Posterior cingulate gyrus (tissue), 11 donors: ENCODE data around the gene HIP1.
"Not testable (repeated sequence)": the region's sequence is repeated elsewhere in the genome, so short reads cannot be mapped to it uniquely, and the experiment has no call there.

Experiments
- DNase-seq, 10 donors: peaks; one replicate each; pipeline versions ENCODE4 v3.0.0 to v3.0.0-alpha.2; 2020 to 2021; ENCODE audit warnings: mixed read lengths in 3 of 10
- intact Hi-C: fragments of 100-400 bp; cut with DNase I; formaldehyde crosslinking; loops from one replicate; pipeline ENCODE4 v1.15.1; 2023

The HIP1 gene

DNA sequence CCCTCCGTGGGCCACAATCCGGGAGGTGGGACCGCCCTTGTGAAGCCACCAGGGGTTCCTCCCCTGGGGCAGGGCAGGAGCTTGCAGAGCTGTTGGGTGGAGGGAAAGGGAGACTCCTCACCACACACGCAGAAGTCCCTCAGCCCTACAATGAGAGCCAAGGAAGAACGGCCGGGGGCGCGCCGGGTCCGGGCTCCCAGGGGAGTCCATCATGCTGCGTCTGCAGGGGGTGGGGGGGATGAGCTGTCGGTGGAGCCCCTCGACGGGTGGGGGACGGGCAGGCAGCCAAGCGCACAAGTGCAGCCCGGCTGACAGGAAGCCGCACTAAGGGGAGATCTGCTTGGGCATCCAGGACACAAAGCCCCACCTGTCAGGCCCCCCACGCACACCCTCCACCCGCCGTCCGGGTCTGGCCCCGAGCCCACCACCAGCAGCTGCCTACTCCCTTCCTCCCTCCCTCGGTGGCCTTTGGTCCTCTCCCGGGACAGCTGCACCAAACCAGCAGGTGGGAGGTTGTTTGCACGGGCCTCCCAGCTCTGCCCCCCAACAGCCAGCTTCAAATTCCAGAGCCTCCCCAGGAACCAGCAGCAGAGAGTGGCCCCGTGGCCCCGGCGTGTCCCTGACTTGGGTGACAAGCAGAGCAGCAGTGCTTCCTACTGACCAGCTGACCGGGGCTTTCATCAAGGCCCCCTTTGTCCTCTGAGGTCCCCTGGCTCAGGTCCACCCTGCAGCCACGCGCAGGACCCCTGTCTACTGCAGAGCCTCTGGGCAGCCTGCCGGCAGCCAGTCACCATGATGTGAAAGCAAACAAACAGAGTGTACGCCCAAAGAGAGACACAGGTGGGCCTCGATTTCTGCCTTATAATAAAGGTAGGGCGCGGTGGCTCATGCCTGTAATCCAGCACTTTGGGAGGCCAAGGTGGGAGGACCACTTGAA lies 50.3 kb downstream of the HIP1 start:
- intact Hi-C loops = loop anchor here (5.0 kb wide), 1 partner anchor 86 kb away; no protein-coding TSS in a partner anchor
- peak; percentile 80 to 98 (median 88) for DNase-seq

- intact Hi-C loops = loop anchor here (5.0 kb wide), 1 partner anchor 85 kb away; no protein-coding TSS in a partner anchor
- DNase-seq = peak in 2 of 10 donors; percentile 21 to 34
Observed at GRCh38 chr7:75687246-75688088, 51.3 kb downstream of the HIP1 start.

- DNase-seq = no peak
- intact Hi-C loops = loop anchor here (5.0 kb wide), 1 partner anchor 84 kb away; no protein-coding TSS in a partner anchor
Observed at GRCh38 chr7:75686551-75686950, 52.2 kb downstream of the HIP1 start.

DNA sequence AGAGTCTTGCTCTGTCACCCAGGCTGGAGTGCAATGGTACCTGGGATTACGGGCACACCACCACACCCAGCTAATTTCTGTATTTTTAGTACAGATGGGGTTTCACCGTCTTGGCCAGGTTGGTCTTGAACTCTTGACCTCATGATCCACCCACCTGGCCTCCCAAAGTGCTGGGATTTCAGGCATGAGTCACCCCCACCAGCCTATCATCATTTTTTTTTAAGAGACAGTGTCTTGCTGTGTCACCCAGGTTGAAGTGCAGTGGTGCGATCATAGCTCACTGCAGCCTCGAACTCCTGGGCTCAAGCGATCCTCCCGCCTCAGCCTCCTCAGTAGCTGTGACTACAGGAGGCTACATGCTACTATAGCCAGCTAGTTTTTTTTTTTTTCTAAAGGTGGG lies 56.7 kb downstream of the HIP1 start:
- DNase-seq, intact Hi-C loops: not testable (repeated sequence)

GRCh38 chr7:75679060-75679459 lies 59.7 kb downstream of the HIP1 start:
- intact Hi-C loops = no loop called here
- DNase-seq = peak in 2 of 10 donors; percentile 32 to 35

GRCh38 chr7:75669579-75669978 lies 69.2 kb downstream of the HIP1 start:
- peak in 2 of 10 donors; percentile 4 to 13 for DNase-seq
- intact Hi-C loops = no loop called here

GRCh38 chr7:75667938-75668337 lies 70.8 kb downstream of the HIP1 start:
- DNase-seq = peak in 2 of 10 donors; percentile 44 to 63

GRCh38 chr7:75663302-75663907 lies 75.3 kb downstream of the HIP1 start:
- DNase-seq = peak in 7 of 10 donors; percentile 18 to 78 (median 39)

More at GRCh38 chr7:75667938-75668337, 70.8 kb downstream of the HIP1 start:
- intact Hi-C loops = no loop called here

GRCh38 chr7:75662579-75663301 lies 76.0 kb downstream of the HIP1 start:
- intact Hi-C loops = no loop called here
- peak in 3 of 10 donors; percentile 5 to 29 (median 29) for DNase-seq

More at GRCh38 chr7:75663302-75663907, 75.3 kb downstream of the HIP1 start:
- intact Hi-C loops = no loop called here

DNA sequence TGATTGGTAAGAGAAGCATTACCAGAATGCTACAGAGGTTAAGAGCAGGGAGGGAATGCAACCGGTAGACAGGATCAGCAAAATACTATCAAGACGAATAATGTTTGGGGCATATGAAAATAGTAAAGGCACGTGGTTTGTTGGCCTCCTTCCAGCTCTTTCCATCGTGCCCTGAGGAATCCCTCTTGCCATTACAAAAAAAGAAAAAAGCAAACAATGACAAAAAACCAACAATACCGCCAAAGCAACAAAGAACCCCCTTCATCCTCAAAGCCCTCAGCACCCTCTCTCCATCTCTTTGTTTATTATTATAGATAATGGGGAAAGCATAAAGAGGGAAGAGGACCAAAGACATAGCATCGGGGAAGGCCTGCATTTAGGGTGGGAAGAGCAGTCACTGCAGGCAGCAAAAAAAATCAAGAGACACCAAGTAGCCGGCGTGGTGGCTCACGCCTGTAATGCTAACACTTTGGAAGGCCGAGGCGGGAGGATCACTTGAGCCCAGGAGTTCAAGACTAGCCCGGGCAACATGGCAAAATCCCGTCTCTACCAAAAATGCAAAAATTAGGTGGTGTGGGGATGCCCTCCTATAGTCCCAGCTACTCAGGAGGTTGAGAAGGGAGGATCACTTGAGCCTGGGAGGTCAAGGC lies 78.0 kb downstream of the HIP1 start:
- intact Hi-C loops = no loop called here
- peak in 6 of 10 donors; percentile 24 to 82 (median 48) for DNase-seq

- DNase-seq = peak in 2 of 10 donors; percentile 0 to 2
- intact Hi-C loops = no loop called here
Observed at GRCh38 chr7:75658802-75659201, 79.9 kb downstream of the HIP1 start.

DNA sequence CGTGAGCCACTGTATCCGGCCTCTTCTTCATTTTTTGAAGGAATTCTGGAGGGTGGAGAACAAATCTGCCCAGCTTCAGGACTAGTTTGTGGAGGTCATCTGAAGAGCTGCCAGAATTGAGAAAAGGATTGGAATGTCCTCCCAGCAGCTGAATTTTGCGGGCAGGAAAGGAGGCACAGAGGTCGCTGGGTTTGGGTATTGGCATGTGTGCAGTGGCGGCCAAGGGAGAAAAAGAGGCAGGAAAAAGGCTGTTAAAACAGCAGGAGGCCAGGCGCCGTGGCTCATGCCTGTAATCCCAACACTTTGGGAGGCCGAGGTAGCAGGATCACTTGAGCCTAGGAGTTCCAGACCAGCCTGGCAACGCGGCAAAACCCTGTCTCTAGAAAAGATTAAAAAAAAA lies 80.4 kb downstream of the HIP1 start:
- intact Hi-C loops = no loop called here
- DNase-seq = peak in 2 of 10 donors; percentile 14 to 27

DNA sequence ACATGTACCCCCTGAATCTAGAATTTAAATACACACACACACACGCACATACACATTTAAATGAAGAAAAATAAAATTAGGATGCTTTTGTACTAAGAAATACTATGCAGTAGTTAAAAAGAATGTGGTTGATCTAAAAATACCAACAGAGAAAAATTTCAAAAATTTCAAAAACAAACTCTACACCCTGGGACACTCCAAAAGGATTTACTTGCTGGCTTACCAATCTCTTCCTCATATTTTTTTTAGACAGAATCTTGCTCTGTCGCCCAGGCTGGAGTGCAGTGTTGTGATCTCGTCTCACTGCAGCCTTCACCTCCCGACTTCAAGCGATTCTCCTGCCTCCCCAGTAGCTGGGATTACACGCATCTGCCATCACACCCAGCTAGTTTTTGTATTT lies 80.9 kb downstream of the HIP1 start:
- intact Hi-C loops = no loop called here
- DNase-seq = peak in 1 of 10 donors; percentile 8

DNA sequence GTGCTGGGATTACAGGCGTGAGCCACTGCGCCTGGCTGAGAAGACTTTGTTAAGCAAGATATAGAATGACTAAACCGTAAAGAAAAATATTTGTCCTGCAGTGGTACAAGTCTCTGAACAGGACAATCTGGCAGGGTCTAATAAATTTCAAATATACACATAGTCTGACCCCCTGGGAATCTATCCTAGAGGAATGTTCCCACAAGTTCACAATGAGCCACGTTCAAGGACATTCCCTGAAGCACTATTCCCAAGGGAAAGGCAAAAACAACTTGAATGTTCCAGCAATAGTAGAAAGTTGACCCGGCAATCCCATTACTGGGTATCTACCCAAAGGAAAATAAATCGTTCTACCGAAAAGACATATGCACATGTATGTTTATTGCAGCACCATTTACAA lies 82.0 kb downstream of the HIP1 start:
- no peak for DNase-seq
- intact Hi-C loops = no loop called here

GRCh38 chr7:75655536-75655935 lies 83.2 kb downstream of the HIP1 start:
- DNase-seq = no peak
- intact Hi-C loops = no loop called here

- no peak for DNase-seq
- intact Hi-C loops = no loop called here
Observed at GRCh38 chr7:75654855-75655254, 83.9 kb downstream of the HIP1 start.

GRCh38 chr7:75653651-75654050 lies 85.1 kb downstream of the HIP1 start:
- peak in 1 of 10 donors; percentile 11 for DNase-seq
- intact Hi-C loops = no loop called here

GRCh38 chr7:75652788-75653187 lies 86.0 kb downstream of the HIP1 start:
- intact Hi-C loops = no loop called here
- DNase-seq = peak in 1 of 10 donors; percentile 3

GRCh38 chr7:75650681-75651080 lies 88.1 kb downstream of the HIP1 start:
- DNase-seq = no peak
- intact Hi-C loops = no loop called here
